Measurements from ENCODE around the gene CFAP92.

- no peak for TF ChIP-seq CTCF (conservative IDR thresholded peaks at IDR 0.05 in 1 of 2, IDR thresholded peaks at IDR 0.05 in 1 of 2; ENCODE audit: extremely low read depth in 1 of 2, insufficient read depth in 1 of 2, low read depth in 1 of 2, low read length in 2 of 2)
- no peak for TF ChIP-seq EZH2 (IDR thresholded peaks at IDR 0.05; ENCODE audit: borderline replicate concordance, low read length)
Measured at GRCh38 chr3:129019266-129019665, 25.4 kb upstream of the CFAP92 start.

All from mammary epithelial cell (primary cell).